NCI-H774 (cell line): ENCODE data around the gene ZNF536.
A peak's percentile ranks its signal among the peaks of the same experiment; 100 is the strongest.

Experiments used
- DNase-seq: peaks from one replicate; lab custom pipeline; 2025; lab: John Stamatoyannopoulos, UW

Gene ZNF536

GRCh38 chr19:30535011-30535410 is 162.8 kb downstream of the ZNF536 start:
- no peak for DNase-seq

GRCh38 chr19:30536975-30537374 is 164.8 kb downstream of the ZNF536 start:
- DNase-seq, result no peak

- DNase-seq, result no peak
Measured at GRCh38 chr19:30539315-30539714, 167.1 kb downstream of the ZNF536 start.

GRCh38 chr19:30539981-30540380 is 167.8 kb downstream of the ZNF536 start:
- DNase-seq, result no peak

DNA sequence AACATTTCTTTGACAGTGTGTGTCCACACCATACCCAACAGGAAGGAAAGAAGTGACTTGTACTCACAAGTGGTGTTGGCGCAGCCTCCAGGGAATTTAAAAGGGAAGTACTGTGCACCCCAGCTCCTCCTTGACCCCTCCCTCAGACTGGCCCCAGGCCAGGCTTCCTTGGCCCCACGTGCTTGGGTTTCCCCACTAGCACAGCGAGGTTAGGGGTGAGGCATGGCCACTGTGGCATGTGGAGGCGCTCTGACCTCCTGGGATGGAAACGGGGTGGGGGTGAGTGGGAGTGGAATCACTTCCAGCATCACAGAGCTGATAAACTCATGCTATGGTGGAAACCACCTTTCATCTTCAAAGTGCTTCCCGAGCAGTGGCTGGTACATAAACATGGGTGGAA is 168.6 kb downstream of the ZNF536 start:
- no peak for DNase-seq

GRCh38 chr19:30541575-30541974 is 169.4 kb downstream of the ZNF536 start:
- DNase-seq, result no peak

DNA sequence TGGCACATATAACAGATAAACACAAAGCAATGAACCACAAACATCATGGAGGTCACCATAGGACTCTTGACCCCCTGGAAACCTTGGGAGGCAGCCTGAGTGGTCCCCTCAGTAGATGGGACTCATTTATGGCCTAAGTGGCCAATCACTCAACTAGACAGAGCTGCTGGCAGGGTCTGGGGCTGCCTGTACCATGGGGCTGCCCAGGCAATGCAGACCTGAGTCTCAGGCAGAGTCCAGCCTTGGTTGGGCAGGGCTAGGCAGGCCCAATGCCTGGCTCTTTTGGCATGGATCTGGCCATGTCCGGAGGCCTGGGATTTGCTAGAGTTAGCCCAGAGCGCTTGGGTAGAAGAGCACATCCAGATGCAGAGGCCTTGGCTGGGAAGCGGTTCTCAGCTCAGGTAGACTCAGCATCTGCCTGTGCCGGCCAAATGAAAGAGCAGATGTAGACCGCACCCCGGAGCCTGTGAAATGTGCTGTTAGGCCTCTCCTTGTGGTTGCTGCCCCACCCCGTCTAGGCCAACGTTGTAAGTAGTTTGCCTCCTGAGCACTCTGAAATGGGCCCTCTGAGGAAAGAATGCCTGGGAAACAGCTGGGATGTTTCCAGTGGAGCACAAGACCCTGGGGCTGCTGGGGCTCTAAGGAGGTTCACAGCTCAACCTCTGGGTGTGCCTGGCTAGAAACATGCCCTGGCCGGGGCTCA is 171.2 kb downstream of the ZNF536 start:
- no peak for DNase-seq

DNA sequence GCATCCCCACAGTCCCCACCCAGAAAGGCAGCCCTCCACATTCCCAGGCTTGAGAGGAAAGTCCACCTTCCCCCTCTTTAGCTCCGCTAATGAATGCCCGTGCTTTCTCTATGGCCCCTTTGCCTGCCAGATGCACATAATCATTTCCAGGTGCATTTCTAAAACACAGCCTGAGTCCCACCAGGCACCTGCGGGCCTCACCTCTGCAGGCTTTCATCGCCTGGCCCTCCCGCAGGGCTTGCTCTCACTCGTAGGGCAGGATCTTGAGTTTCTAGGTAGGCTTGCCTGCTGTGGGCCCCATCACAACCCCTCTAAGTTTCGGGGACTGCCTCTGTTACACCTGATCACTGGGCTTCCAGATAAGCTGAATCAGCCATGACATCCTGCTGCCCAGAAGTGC is 173.6 kb downstream of the ZNF536 start:
- DNase-seq, result no peak

DNA sequence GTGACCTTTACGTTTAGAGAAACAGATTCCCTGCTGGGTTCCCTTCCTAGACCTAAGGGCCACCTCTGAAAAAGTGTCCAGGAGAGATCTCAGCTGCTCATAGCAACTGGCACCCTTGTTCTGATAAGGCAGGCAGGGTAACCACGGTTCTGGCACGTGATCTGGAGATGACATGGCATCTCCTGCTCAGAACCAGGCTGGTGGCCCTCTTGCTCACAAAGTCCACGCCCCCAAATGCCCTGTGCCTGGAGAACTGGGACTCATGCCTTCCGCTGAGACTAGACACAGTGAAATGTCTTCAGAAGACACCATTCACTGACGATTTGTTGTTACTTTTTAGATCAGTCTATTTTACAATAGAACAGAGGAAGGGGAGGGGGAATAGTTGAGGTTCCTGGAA is 174.1 kb downstream of the ZNF536 start:
- no peak for DNase-seq

DNA sequence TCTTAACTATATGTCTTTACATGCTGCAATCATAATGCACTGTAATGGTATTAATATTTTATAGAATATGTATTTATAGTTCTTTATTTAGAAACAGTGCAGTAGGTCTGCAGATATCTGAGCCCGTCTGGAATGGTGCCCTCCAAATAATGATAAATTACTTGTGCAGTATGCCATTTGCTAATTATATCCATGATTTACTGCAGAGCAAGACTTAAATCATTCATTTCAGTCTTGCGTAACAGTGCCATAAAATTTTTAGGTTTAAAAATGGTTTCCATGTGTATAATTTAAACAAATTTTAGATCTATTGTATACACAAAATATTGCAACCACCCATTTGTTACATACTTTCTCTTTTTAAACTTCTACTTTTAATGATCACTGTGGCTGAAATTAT is 175.1 kb downstream of the ZNF536 start:
- no peak for DNase-seq

GRCh38 chr19:30549151-30549550 is 177.0 kb downstream of the ZNF536 start:
- no peak for DNase-seq

DNA sequence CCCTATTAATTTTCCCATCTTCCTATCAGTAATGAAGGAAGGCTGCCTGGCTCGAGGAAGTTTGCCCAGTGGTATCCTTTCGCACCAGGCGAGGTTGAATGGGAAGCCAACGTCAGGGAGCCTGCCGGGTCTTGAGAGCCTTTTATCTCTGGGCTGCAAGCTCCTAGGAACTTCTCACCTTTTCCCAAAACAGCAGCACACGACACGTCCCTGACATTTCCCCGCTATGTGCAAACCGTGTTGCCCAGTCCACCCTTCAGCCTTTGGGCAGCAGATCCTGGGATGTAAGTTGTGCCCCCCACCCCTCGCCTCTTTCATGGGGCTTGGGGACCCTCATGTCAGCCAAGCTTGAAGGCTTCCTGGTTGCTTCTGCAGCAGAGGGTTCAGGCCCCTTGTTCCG is 179.1 kb downstream of the ZNF536 start:
- no peak for DNase-seq

DNA sequence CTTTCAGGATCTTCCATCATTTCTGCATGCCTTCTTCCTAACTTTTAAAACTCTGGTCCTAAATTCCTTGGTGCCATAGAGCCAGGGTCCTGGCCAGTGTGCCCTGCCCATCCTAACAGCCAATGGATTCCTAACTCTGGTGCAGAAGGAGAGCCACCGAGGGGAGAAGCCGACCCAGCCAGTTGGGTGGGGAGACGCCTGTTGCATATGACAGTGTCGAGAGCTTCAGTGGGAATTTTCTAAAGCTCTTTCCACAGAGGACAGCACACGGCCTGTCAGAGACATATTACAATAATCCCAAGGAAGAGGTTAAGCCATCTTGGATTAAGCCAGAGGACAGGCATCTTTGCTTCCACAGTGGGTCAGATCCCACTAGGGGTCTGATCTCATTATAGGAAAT is 180.4 kb downstream of the ZNF536 start:
- DNase-seq, result no peak

DNA sequence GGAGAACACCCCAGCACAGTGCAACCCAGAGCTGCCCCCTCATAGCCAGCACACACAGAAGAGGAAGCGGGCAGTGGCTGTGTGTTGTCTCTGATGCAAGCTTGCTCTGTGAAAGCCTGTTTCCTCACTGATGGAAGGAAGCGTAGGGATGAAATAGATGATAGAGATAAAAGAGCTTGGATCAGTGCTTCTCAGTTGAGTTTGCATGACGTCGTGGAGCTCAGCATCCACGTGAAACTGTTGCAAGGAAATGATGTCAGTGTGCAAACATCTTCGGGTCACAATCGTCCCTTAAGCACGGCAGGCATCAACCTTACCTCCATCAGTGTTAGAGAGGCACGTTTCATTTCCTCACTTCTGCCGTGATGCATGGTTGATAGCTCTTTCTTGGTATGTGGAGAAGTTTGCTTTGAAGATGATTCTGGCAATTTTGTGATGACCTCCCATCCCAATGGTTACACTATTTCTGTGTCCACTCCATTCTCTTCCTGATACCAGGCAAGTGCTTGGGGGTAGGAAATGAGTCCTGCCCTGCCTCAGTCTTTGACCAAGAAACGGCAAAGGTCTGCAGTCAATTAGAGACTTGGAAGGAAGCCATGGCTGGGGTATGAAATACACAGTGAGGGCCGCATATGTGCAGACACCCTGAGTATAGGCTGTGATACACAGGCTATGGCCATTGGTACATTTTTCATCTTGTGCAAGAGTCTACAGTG is 183.0 kb downstream of the ZNF536 start:
- no peak for DNase-seq

- no peak for DNase-seq
Measured at GRCh38 chr19:30555791-30556110, 183.6 kb downstream of the ZNF536 start.

- peak; percentile 9 for DNase-seq
Measured at GRCh38 chr19:30556230-30556711, 184.1 kb downstream of the ZNF536 start.

DNA sequence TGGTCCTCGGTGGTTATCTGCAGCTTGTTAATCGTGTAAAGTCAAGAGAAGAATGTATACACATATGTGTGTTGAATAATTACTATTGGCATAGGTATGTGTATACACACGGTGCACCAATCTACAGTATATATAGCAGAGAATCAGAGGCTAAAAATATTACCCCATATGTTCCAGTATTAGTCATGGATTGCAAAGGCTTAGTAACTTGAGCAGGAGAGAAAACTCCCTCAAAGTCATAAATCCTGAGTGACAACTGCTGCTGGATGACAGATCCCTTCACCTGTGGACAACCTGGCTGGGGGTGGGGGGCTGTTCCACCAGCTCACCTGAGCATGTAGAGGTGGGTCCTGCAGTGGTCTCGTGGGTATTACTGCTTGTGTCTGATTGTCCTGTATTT is 185.0 kb downstream of the ZNF536 start:
- no peak for DNase-seq

DNA sequence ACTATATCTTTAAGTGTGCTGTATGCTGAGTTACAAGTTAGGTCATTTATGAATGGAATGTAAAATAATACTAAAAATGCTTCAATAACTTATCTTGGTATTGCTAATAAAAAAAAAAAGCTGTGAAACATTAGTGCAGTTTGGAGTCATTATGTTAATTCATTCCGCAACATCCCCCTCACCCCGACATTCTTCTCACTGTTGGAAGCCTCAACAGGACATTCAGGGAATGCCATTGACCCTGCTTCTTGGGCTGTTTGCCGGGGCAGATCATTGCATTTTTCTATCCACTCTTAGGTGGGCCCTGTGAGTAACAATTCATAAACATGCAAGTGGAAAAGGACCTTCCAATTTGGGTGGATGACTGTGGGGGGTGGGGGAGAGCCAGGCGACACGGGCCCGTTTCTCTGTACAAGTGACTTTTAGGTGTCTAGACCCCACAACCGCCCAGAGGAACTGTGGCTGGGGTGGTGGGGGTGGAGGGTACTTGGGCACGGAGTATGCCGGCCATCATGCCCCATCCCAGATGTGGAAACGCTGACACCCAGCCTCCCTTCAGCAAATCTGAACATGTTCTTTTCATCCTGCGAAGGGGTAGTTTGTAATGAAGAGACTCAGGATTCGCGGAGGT is 185.9 kb downstream of the ZNF536 start:
- DNase-seq, result no peak

DNA sequence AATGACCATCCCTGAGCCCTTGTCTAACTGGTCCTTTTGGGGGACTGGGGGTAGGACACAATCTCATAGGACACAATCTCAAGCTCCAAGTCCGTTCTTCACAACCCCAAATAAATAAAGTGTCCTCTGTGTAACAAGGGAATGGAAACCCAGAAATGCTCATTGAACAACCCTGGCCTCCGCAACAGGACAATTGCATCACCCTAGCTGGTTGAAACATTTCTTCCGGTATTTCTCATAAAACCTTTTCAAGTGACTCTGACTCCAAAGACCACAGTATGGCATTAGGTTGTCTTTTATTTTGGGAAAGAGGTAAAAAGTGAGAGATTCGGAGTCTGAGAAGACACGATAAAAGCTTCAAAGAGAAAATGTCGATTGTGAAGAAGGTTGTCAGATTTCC is 186.6 kb downstream of the ZNF536 start:
- no peak for DNase-seq

- no peak for DNase-seq
Measured at GRCh38 chr19:30559446-30559845, 187.3 kb downstream of the ZNF536 start.

- no peak for DNase-seq
Measured at GRCh38 chr19:30562981-30563380, 190.8 kb downstream of the ZNF536 start.

GRCh38 chr19:30563691-30564090 is 191.5 kb downstream of the ZNF536 start:
- no peak for DNase-seq

DNA sequence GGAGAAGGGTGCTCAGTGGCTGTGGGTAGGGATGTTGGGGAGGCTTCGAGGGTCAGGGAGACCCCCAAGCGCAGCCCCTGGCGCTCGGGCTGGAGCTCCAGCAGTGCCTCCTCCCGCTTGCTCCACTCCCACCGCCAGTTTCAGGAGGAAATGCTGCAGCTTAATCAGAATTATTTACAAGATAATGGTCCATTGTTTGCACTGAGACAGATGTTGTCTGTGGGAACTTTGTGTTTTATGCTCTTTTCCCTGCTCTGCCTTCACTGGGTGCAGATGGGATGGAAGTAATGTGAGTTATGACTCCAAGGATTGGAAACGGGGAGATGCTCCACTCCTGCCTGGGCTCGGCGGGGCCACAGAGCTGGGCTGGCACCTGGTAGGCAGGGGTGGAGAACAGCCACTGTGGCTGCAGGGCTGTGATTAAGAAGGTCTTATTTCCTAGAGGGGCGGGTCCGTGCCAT is 192.4 kb downstream of the ZNF536 start:
- DNase-seq, result no peak
